Activated CD8-positive, alpha-beta memory T cell treated with anti-CD3 and anti-CD28 coated beads for 48 hours (primary cell): ENCODE data around the gene IL20.
"Not testable (repeated sequence)": the region's sequence is repeated elsewhere in the genome, so short reads cannot be mapped to it uniquely, and the experiment has no call there.

Source experiments
- DNase-seq, 3 experiments: peaks; one replicate each; pipeline ENCODE4 v3.0.0-alpha.2; 2020; ENCODE audit warnings: low read depth in 2 of 3, low spot score in 2 of 3

IL20 gene

DNA sequence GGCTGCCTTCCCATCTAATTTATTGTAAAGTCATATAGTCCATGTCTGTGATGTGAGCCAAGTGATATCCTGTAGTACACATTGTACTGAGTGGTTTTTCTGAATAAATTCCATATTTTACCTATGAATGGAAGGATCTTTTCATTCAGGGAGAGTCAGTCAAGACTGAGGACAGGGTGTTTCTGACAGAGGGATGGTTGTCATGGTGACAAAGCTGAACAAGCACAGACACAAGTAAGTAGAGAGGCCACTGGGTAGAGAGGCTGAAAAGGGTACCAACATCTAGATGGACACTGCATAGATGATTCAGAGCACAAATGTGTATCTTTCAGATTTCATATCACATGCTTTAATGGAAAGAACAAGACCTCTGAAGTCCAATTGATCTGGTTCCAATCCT, 22.6 kb upstream of the IL20 start:
- DNase-seq = no peak

DNA sequence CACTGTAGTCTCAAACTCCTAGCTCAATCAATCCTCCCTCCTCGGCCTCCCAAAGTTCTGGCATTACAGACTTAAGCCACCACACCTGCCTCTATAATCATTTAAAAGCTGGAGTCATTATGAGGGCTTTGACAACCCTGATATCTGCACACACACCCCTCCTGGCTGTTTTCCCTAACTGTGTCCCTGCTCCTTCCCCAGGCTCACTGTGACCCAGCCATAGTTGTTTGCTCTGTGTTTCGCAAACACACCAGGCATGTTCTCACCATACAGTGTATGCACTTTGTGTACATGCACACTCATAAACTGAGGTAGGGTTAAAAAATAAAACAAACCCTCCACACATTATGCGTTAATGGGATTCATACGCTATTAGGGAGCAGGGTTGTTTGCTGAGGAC, 21.8 kb upstream of the IL20 start:
- no peak for DNase-seq

DNA sequence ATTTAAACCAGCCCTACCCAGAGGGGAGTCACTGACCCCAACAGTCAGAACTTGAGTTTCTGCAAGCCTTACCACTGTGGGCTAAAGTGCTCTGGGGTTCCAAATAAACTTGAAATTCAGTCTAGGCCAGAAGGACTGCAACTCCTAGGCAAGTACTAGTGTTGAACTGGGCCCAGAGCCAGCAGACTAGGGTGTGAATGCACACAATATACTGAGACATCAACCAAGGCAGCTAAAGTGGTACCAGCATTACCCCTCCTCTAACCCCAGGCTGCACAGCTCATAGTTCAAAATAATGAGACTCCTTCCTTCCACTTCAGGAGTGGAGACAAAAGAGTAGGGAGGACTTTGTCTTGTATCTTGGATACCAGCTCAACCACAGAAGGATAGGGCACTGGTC, 18.9 kb upstream of the IL20 start:
- no peak for DNase-seq

DNA sequence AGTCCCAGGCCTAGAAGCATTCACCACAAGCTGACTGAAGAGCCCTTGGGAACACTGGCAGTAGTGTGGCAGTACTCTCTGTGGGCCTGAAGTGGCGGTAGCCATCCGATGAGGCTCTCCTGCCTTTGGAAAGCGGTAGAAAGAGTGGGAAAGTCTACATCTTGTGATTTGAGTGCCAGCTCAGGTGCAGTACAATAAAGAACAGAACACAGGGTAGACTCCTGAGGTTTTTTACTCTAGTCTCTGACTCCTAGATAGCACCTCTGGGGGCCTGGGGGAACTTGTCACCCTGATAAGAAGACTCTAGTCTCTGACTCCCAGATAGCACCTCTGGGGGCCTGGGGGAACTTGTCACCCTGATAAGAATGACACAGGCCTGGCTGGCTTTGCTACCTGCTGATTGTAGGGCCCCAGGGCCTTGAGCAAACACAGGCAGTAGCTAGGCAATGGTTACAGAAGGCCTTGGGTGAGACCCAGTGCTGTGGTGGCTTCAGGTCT, 18.0 kb upstream of the IL20 start:
- no peak for DNase-seq

DNA sequence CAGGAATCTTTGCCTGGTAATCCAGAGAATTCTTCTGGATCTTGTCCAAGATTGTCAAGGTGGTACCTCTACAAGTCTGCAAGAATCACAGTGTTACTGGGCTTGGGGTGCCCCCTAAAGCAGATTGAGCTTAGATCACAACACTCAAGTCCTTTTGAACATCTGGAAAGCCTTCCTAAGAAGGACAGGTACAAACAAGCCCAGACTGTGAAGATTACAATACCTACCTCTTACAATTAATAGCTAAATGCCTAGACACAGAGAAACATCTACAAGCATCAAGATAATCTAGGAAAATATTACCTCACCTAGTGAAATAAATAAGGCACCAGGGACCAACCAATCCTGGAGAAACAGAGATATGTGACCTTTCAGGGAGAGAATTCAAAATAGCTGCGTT, 17.5 kb upstream of the IL20 start:
- DNase-seq = no peak

DNA sequence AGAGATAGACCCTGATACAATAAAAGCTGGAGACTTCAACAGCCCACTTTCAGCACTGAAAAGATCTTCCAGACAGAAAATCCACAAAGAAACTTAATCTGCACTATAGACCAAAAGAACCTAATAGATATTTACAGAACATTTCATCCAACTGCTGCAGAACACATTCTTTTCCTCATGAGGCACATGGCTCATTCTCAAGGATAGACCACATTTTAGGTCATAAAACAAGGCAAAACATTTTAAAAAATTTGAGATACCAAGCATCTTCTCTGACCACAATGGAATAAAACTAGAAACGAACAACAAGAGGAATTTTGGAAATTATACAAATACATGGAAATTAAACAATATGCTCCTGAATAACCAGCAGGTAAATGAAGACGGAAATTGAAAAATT, 15.0 kb upstream of the IL20 start:
- DNase-seq = no peak

DNA sequence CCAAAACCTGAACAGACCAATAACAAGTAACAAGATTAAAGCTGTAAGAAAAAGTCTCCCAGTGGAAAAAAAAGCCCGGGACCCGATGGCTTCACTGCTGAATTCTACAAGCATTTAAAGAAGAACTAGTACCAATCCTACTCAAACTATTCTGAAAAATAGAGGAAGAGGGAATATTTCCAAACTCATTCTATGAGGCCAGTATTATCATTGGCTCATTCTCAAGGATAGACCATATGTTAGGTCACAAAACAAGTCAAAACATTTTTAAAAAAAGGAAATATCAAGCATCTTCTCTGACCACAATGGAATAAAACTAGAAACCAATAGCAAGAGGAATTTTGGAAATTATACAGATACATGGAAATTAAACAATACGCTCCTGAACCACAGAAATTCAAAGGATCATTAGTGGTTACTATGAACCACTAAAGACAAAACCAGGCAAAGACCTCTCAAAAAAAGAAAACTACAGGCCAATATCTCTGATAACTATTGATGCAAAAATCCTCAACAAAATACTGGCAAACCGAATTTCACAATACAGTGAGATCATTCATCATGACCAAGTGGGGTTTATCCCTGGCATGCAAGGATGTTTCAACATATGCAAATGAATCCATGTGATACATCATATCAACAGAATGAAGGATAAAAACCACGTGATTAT, 13.9 kb upstream of the IL20 start:
- no peak for DNase-seq

DNA sequence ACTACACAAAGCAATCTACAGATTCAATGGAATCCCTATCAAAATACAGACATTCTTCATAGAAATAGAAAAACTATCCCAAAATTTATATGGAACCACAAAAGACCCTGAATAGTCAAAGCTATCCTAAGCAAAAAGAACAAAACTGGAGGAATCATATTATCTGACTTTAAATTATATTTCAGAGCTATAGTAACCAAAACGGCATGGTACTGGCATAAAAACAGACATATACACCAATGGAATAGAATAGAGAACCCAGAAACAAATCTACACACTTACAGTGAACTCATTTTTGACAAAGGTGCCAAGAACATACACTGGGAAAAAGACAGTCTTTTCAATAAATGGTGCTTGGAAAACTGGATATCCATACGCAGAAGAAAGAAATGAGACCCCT, 12.8 kb upstream of the IL20 start:
- DNase-seq = not testable (repeated sequence)

DNA sequence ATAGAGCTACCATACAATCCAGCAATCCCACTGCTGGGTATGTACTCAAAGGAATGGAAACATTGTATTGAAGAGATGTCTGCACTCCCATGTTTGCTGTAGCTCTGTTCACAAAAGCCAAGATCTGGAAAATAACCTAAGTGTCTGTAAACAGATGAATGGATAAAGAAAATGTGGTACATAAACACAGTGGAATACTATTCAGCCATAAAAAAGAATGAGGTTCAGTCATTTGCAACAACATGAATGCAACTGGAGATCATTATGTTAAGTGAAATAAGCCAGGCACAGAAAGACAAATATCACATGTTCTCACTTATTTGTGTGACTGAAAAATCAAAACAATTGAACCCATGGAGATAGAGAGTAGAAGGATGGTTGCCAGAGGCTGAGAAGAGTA, 11.7 kb upstream of the IL20 start:
- DNase-seq = not testable (repeated sequence)

DNA sequence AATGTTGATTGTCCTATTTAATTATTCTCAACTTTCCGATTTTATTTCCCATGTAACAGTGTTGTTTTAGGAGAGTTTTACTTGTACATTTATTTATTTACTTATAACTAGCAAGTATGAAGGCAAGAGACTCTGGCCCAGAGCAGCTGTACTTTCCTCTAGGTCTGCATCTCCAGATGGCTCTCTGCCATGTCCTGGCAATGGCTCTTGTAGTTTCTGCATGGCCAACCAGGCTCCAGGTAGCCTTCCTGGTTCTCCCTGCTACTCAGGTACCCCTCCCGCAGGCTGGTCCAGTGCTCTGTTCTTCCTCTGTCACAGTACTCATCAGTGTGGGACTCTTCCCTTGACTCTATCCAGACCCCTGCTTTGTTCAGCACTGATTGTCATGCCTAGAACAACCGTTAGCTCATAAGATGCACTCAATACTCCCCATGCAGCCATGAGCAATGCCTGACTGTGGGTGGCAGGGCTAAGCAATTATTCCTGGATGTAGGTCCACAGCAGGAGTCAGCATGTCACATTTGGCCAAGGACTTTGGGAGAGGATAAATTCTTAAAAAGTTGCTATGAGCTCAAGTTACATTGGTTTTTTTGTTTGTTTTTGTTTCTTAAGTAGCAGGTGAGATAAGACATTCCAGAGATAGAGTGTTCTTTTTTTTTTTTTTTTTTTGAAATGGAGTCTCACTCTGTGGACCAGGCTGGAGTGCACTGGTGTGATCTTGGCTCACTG, 10.9 kb upstream of the IL20 start:
- no peak for DNase-seq

DNA sequence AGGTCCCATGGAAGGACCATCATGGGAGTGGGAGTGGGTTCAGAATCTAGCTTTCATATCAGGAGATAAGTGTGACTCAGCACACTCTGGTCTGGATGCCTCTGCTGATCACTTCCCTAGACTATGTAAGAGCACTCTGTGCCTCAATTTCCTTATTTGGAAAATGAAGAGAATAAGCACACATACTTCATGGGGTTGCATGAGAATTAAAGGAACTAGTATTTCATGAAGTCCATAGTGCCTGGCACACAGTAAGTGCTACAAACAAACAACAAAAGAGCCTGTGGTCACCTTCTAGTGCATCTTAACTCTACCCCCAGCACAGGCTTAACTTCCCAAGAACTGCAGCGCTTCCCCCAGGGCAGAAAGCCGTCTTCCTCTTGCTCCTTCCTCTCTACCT, 9.6 kb upstream of the IL20 start:
- DNase-seq = no peak

DNA sequence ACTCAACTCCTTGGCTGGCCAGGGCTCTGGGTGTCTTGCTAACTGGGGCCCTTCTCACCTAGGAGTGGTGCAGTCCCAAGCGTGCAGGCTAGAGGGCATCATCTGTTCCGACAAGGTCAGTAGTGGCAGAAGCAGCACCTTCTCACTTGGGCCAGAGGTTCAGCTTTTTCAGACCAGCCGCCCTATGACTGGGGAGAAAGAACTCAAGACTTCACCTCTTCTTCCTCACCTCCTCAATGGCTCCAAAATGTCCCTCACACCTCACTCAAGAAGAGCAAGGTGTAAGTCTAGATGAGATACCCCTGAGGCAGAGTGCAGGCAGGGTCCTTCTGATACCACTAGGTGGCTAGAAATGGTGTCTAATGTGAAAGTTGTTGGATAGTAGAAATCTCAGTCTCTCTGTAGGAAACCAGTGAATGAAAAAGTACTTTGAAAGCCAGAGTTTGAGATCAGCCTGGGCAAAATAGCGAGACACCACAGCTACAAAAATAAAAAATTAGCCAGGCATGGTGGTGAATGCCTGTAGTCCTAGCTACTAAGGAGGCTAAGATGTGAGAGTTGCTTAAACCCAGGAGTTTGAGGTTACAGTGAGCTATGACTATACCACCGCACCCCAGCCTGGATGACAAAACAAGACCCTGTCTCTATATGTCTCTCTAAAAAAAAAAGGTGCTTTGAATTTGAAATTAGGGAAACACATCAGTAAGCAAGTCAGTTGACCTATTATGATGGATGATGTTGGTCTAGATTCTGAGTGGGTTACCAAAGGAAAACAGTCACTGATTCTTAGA, 8.6 kb upstream of the IL20 start:
- no peak for DNase-seq

DNA sequence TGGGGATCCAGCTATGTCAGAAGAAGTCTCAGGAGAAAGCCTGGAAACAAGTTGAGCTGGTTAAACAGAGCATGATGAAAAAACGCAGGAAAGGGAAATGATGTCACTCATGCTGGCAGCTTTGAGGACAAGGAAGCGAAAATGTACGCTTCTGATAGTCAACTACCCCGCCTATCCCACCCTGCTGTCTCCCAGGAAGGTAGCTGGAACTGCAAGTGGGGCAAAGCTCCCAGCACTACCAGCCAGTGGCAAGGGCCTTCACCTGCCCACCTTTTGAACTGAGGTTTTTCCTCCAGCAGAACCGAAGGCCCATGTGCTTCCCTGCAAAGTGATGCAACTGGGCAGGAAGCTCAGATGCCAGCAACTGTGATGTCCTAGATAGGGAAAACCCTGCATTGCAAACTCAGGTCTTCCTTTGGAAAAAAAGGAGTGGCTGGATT, 6.3 kb upstream of the IL20 start:
- DNase-seq = no peak

DNA sequence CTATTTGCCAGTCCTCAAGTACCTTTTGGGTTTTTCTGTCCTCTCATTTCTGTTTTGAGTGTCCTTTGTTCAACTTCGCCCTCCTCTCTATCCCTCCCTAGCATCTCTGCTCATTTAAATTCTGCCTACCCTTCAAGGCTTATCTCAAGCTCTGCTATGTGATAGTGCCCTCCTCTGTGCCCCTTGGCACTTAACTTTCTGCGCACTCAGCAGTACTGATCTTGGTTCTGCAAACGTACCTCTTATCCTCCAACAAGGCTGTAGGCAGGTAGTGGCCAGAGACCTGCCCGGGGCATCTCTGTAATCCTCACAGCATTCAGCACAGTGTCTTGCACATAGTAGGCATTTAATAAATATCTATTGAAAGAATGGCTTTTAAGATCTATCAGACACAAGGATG, 5.3 kb upstream of the IL20 start:
- no peak for DNase-seq

DNA sequence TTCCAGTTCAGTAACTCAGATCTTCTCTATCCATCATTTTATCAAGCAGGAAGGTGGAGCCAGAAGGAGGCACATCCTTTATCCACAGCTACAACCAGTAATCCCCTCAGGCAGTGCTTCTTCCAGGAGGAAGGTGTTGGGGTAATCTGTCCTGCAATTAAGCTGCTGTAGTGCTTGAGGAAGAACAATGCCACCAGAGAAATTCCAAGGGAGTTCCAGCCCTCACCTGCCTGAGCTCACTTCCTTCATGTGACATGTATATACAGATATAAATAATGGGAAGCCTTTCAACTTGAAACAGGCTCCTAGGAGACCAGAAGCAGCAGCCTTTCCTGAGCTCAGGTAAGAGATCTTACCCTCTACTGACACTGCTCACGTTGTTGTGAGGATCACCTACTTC, 2.2 kb upstream of the IL20 start:
- DNase-seq = no peak

DNA sequence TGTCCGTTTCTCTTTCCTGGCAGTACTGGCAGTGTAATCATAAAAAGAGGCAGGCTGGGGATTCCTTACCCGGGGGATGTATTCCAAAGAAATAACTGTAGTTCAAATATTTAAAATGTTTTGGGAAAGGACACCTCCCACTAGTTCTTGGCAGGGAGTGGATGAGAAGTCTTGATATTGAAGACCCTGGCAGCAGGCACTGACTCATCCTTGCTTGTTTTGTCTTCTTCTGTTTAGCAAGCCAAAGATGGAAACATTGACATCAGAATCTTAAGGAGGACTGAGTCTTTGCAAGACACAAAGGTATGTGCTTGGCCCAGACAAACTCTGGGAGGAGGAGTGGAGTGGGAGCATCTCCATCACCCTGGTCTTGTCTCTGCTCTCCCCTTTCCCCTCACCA, 639 bp downstream of the IL20 start:
- DNase-seq = no peak

DNA sequence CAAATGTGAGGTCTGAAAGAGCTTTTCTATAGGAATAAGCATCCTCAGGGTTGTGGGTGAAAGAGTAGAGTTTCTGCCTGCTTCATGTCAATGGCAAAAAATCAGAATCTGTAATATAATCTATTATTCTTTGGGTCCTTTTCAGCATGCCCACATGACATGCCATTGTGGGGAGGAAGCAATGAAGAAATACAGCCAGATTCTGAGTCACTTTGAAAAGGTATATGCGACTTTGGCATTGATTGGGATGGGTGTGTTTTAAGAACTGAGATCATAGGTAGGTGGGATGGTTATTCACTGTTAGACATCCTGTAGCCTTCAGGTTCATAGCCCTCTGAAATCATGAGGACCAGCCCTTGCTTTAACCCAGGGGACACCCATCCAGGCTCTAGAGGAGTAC, 1.8 kb downstream of the IL20 start:
- no peak for DNase-seq

DNA sequence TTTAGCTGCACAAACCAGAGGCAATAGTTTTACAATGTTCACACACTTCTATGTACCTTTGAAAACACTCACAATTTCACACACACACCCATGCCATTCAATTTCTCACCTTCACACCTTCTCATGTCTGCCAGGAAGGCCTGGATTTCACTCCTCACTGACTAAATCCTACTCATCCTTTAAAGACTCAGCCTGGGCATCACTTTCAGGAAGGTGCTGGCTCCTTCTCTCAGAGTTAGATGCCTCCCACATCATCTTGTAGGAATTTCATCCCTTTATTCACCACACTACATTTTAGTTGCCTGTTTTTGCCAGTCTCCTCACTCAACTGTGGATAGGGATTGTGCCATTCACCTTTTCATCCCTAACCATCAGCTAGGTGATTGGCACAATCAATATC, 2.3 kb downstream of the IL20 start:
- no peak for DNase-seq

DNA sequence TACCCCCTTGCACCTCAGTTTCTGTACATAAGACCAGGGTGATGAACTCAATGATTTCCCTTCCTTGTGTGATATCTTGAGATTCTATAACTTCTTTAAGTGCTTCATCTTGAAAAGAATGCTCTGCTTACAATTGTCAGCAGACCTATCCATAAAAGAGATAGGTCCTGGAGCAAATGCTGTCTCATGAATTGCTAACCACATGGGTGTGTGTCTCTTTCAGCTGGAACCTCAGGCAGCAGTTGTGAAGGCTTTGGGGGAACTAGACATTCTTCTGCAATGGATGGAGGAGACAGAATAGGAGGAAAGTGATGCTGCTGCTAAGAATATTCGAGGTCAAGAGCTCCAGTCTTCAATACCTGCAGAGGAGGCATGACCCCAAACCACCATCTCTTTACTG, 2.8 kb downstream of the IL20 start:
- no peak for DNase-seq

DNA sequence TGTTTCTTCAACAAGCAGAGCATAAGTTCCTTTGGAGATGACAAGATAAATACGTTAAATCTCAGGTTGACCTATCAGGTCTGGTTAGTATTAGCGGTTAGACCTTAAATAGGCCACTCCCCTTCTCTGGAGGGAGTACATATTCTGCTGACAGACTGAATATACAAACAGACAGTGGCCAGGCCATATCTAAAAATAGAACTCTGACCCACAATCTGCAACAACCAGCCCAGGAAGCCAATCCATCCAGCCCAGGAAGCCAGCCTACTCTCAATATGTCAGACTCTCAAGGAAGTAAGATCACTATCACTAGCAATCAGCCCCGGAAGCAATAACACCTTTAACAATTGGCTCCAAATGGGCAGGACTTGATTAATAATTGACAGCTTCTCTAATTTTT, 6.7 kb downstream of the IL20 start:
- DNase-seq = no peak

DNA sequence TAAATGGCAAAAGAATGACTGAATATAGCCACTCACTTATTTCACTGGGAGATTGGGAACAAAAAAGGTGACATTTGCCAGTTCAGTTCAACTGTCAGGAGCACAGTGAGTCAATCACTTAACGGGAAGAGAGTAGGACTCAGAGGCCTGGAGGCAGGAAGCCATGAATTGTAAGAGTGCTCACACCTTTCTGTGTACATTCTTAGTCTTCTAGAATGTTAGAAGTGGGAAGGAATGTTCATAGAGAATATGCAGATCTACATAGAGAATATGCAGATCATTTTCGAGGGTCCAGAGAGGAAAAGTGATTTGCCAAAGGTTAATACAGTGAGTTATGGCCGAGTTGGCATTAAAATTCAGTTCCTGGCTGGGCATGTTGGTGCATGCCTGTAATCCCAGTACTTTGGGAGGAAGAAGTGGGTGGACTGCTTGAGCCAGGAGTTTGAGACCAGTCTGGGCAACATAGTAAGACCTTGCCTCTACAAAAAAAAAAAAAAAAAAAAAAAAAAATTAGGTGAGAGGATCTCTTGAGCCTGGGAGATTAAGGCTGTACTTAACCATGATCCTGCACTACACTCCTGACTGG, 8.3 kb downstream of the IL20 start:
- no peak for DNase-seq
